HepG2 (cell line): ENCODE data around the gene CHFR.

ENCODE experiments used
- CTCF ChIP-seq: sonication (generic); formaldehyde crosslinking; IDR thresholded peaks from 2 replicates; pipeline ENCODE4 v1.5.0; 2020; ENCODE audit warnings: mild to moderate bottlenecking, missing genetic modification reagents, moderate library complexity
- EP300 ChIP-seq, 3 experiments: sonication (generic) in 1 of 3; formaldehyde crosslinking in 1 of 3; IDR thresholded peaks; 2 replicates each; pipeline versions ENCODE4 v1.5.1 to v1.6.1; 2011 to 2020; ENCODE audit warnings: low read depth in 2 of 3, low read length in 2 of 3, borderline replicate concordance in 1 of 3, improper control_type of control experiment in 1 of 3, mild to moderate bottlenecking in 1 of 3, missing genetic modification reagents in 1 of 3, moderate library complexity in 1 of 3
- MYC ChIP-seq: sonication (generic); formaldehyde crosslinking; IDR thresholded peaks from 2 replicates; pipeline ENCODE4 v1.9.0; 2021; ENCODE audit warnings: missing genetic modification reagents, borderline replicate concordance
- POLR2AphosphoS5 ChIP-seq: IDR thresholded peaks from 2 replicates; pipeline ENCODE4 v1.6.1; 2012; ENCODE audit warnings: low read depth, low read length
- SMC3 ChIP-seq: IDR thresholded peaks from 2 replicates; pipeline ENCODE4 v1.6.1; 2011; ENCODE audit warnings: low read length, improper control_type of control experiment

GRCh38 chr12:132924356-132924755 lies 37.0 kb upstream of the CHFR start:
- TF ChIP-seq CTCF (CRISPR knock-in tag): no peak
- no peak for TF ChIP-seq EP300 (IDR thresholded peaks at IDR 0.05; ENCODE audit: low read depth in 2 of 2, low read length in 2 of 2)
- no peak for TF ChIP-seq EP300 (CRISPR knock-in tag; IDR thresholded peaks at IDR 0.05; ENCODE audit: borderline replicate concordance)
- TF ChIP-seq SMC3: no peak
- TF ChIP-seq POLR2AphosphoS5: no peak
- TF ChIP-seq MYC (CRISPR knock-in tag): no peak
